ENCODE results near the gene P2RY2. TPM values are rescaled to one million over a fixed set of nuclear protein-coding genes. Genes with fewer than 3 reads are reported as not detected.

Gene P2RY2
- total and polyA plus RNA-seq, 2 experiments from 2014 or later = 0.63 to 1.6 TPM

DNA sequence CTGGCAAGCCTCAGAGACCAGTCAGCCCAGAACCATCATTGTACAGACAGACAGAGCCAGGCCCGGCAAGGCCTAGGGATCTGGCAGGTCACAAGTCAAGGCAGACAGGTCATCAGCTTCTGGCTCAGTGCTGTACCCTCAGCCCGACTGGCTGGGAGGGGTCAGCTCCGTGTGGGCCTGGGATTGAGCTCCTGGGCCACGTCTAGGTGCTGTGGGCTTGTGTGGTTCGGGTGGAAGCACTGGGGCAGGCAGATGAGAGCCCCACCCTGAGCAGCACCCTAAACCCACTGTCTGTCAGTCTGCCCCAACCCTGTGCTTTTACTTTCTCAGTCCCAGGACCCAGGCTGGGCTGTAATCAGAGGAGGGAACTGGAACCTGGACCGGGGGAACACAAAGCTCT lies 26.9 kb upstream of the P2RY2 start:
- H3K4me2 ChIP-seq = no peak overlapping the region
- no peaks in the 10 kb centered on the region for H3K79me2 ChIP-seq (replicated peaks; ENCODE audit: insufficient read depth)
- no peaks in the 10 kb centered on the region for H4K20me1 ChIP-seq (replicated peaks; ENCODE audit: insufficient read depth)
- no peaks in the 10 kb centered on the region for H3K36me3 Mint-ChIP-seq (ENCODE audit: low read depth)
- TF ChIP-seq ZNF114 (CRISPR knock-in tag; IDR thresholded peaks at IDR 0.05) = no peak
- no peak for TF ChIP-seq CREB1 (CRISPR knock-in tag; IDR thresholded peaks at IDR 0.05; ENCODE audit: low read depth)
- no peak for TF ChIP-seq ZNF331 (CRISPR knock-in tag; IDR thresholded peaks at IDR 0.05; ENCODE audit: low read depth)
- TF ChIP-seq NANOG (IDR thresholded peaks at IDR 0.05; ENCODE audit: borderline replicate concordance) = no peak
- no peak for TF ChIP-seq POLR2AphosphoS5 (IDR thresholded peaks at IDR 0.05; ENCODE audit: low read depth)
- no peak for TF ChIP-seq JUNB (IDR thresholded peaks at IDR 0.05; ENCODE audit: unreplicated experiment)
- no peak for TF ChIP-seq EZH2phosphoT487 (IDR thresholded peaks at IDR 0.05; ENCODE audit: unreplicated experiment)
- TF ChIP-seq ZNF462 (CRISPR knock-in tag; IDR thresholded peaks at IDR 0.05) = no peak
- TF ChIP-seq, protein P1, sequence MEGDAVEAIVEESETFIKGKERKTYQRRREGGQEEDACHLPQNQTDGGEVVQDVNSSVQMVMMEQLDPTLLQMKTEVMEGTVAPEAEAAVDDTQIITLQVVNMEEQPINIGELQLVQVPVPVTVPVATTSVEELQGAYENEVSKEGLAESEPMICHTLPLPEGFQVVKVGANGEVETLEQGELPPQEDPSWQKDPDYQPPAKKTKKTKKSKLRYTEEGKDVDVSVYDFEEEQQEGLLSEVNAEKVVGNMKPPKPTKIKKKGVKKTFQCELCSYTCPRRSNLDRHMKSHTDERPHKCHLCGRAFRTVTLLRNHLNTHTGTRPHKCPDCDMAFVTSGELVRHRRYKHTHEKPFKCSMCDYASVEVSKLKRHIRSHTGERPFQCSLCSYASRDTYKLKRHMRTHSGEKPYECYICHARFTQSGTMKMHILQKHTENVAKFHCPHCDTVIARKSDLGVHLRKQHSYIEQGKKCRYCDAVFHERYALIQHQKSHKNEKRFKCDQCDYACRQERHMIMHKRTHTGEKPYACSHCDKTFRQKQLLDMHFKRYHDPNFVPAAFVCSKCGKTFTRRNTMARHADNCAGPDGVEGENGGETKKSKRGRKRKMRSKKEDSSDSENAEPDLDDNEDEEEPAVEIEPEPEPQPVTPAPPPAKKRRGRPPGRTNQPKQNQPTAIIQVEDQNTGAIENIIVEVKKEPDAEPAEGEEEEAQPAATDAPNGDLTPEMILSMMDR (conservative IDR thresholded peaks at IDR 0.05; ENCODE audit: low read depth in 2 of 2) = no peak
- no peak for TF ChIP-seq ETS1 (IDR thresholded peaks at IDR 0.05)
- TF ChIP-seq STAT1 (IDR thresholded peaks at IDR 0.05; ENCODE audit: unreplicated experiment) = no peak
- TF ChIP-seq REST (IDR thresholded peaks at IDR 0.05; ENCODE audit: unreplicated experiment) = no peak
- no peak for TF ChIP-seq EZH2 (IDR thresholded peaks at IDR 0.05; ENCODE audit: low read depth, unreplicated experiment)
- peaks cover 11% of the 10 kb centered on the region; the same call in 2 of the 3 replicates for H3K4me1 Mint-ChIP-seq
- no peak overlapping the region for H3K4me3 ChIP-seq
- peaks cover 11% of the 10 kb centered on the region for H3K27me3 Mint-ChIP-seq (ENCODE audit: insufficient read depth, low read depth, poor library complexity)
- no peak for DNase-seq (ENCODE audit: low spot score)
- no peak overlapping the region for H2AFZ ChIP-seq
- ATAC-seq = no peak
- H3K4me3 Mint-ChIP-seq = no peak overlapping the region
- no peaks in the 10 kb centered on the region for H3K9me2 ChIP-seq (ENCODE audit: insufficient read depth)
- H3K36me3 ChIP-seq (ENCODE audit: insufficient read depth) = no peaks in the 10 kb centered on the region
- no peaks in the 10 kb centered on the region for H3K9me3 Mint-ChIP-seq
- no peaks in the 10 kb centered on the region for H3K4me1 ChIP-seq (ENCODE audit: insufficient read depth)
- no peak overlapping the region for H3K27ac ChIP-seq (ENCODE audit: low read depth)
- no peaks in the 10 kb centered on the region for H3F3A ChIP-seq (replicated peaks; ENCODE audit: low read depth)
- H3K27me3 ChIP-seq (ENCODE audit: insufficient read depth) = no peaks in the 10 kb centered on the region
- H3K27ac Mint-ChIP-seq = no peak overlapping the region

All from GM23338 (cell line).